GM03348 (cell line): ENCODE measurements around the gene ROBO1.

Experiments used
- DNase-seq: peaks from one replicate; pipeline ENCODE4 v3.0.0; 2012; ENCODE audit warnings: low spot score

The ROBO1 gene

DNA sequence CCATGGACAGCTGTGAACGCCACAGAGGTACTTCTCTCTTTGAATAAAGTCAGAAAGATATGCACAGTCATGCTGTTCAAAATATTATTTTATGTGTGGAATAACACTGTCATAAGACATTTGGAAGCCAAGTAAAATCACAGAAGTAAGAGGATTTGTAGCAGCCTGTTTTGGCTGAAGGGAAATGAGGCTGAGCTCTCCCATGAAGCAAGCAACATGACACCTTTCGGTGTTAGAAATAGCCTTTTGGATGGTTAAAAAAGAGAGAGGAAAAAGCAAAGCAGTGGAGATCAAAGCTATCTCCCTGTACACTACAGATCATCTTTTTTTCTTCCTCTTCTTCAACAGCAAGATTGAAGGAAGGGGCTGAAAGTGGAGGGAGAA, 755.3 kb downstream of the ROBO1 start:
- DNase-seq: no peak

GRCh38 chr3:79011821-79012529, 755.8 kb downstream of the ROBO1 start:
- no peak for DNase-seq

DNA sequence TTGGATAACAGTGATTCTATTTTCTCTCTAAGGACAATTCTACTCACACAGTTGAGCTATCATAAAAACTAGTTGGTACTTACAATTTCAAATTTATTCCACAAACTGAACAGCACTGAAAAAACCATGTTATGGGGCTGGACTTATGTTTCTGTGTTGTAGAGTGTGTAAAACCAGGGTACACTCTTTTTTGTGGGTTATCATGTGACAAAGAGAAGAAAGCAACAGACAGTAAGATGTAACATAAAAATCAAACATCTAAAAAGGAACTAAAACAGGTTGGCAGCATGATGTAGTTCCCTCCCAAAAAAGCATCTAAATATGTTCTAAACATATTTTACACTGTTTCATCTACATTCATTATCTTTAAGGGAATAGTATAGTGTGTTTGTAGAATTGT, 757.9 kb downstream of the ROBO1 start:
- DNase-seq: no peak

- no peak for DNase-seq
Observed at GRCh38 chr3:79006077-79006476, 761.7 kb downstream of the ROBO1 start.

DNA sequence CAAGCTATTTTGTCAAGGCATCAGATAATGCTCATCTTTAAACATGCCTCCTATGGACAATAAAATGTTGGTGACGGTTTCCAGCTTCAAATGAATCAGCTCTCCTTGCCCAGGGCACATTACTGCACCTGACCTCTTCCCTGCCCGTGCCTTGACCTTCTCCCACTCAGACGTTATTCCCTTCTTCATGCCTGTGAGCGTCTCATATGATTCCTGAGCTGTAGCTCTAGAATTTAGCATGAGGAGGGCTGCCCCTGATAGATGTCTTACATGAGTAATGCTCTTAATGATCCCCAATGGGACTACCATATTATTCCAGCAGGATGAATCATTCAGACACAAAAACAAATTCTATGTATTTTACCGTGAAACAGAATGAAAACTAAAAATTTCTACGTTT, 762.7 kb downstream of the ROBO1 start:
- no peak for DNase-seq

DNA sequence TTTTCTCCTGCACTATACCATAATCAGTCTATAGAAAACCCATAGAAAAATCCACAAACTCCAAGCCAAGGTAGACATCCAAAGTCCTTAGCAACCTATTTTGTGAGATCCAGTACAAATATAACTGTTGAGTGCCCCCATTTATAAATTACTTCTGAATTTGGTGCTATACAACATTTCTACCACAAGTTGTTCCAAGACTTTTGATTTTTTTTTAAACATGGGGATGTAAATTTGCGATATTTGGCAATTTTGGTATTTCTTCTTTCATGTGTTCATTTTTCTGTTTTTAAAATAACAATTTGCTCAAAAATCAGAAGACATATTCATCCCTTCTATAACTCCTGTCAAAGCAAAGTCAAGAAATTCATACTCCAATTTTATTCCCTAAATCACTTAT, 763.8 kb downstream of the ROBO1 start:
- DNase-seq: no peak

DNA sequence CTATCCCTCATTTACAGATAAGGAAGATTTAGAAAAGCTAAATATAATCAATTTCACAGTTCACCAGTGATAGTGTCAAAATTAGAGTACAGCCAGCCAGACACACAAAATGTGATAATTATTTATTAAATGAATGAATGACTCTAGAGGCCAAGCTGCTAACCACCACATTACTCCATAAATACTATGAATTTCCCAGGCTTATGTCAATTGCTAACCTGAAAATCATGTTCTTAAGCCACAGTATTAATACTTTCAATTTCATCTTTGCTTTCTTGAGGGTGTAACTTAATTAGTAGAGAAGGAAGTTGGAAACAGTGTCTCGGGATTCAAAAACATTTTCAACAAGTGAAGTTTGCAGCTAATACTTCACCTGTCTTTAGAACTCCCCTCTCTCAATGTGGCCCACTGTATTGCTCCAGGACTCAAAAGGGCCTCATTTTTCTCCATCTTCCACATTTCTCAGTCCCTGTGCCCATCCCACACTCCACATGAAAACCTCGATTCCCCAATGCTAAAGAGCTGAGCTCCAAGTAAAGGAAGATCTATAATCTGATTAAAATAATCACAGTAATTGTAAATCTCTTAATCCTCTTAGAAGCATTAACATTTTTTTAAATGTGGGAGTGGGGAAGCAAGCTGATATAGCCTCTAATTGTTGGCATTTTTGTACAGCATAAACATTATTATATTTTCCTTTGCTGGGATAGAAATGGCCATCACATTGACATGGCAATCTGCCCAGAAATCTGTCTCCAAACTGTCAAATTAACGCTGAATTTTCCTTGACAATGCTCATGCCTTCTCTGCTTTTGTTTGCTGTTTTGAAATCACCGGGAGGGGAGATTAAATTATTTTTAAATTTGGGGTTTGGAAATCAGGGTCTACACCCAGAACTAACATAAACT, 765.1 kb downstream of the ROBO1 start:
- DNase-seq: no peak

DNA sequence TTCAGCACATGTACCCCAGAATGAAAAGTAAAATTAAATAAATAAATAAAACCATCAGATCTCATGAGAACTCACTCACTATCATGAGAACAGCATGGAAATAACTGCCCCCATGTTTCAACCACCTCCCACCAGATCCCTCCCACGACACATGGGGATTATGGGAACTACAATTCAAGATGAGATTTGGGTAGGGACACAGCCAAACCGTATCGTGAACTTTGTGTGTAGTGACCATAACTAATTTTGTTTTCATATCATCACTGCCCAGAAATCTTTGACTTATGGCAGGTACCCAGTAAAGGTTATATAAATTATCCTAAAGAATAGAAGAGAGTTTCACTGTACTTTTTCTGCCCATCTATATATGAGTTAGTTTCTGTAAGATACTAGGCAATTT, 766.5 kb downstream of the ROBO1 start:
- DNase-seq: no peak

- DNase-seq: no peak
Observed at GRCh38 chr3:78999139-78999538, 768.7 kb downstream of the ROBO1 start.

GRCh38 chr3:78995087-78995486, 772.7 kb downstream of the ROBO1 start:
- DNase-seq: no peak

DNA sequence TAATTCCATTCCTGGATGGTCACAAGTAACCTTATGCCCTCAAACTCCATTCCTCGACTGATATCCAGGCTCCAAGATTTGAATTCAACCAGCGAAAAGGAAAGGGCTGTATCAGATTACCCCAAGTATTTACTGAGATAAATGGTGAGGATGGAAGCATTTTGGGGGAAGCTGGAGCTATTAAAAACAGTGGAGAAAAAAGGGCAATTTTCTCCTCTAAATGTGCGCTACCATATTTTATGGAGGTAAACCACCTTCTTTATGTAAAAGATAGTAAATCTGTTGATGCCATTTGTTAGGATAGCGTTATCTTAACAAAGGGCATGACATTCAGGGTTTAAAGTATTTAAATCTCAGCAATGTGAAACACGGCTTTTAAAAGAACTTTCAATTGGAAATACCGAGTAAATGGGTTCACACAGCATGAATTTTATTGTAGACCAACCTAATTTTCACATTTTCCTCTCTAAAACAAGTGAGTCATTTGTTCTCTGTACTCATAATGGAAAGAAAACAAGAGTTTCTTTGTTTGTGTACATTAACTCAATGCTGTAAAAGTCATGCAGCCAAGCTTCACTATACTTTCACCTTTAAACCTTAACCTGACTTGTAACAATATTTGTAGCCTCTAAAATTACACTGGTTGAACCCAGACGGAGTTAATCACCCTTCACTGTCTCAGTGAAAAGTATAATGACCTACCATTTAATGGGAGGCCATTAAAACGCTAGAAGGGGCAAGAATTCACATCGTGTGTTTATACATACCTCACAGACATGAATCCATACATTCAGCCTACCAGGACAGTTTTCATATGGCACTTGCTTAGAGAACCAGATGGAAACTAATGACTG, 773.4 kb downstream of the ROBO1 start:
- DNase-seq: no peak

DNA sequence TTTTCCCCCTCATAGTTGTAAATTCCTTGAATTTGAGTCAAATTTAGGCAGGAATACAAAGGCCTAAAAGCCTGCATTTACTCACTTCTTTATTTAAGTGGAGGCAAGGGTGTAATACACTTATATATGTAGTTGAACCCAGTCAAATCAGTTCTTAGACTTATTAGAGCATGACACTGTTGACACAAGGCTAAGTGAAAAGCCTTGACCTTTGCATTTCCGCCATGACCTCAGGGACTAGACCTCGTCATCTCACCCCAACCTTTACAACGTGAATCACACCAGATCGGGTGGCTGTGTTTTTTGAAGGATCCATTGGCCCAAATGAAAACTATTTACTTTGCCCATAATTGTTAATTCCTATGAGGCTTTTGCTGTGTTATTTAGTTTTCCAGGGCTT, 774.4 kb downstream of the ROBO1 start:
- no peak for DNase-seq

DNA sequence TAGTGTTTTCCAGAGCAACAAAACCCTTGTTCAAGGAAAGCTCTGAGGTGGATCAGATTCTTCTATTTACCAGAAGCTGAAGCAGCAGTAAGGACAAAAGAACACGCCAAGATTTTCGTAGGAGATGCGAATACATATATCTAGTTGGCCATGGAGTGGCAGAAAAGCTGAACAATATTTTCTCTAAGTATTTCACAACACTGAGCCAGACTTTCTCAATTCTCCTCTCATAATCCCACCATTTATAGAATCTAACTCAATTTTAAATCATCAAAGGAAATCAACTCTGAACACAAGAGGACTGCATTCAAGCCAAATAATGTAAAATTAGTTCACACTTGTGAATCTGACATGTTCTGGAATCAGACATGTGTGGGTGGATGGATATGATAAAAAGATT, 775.0 kb downstream of the ROBO1 start:
- no peak for DNase-seq

DNA sequence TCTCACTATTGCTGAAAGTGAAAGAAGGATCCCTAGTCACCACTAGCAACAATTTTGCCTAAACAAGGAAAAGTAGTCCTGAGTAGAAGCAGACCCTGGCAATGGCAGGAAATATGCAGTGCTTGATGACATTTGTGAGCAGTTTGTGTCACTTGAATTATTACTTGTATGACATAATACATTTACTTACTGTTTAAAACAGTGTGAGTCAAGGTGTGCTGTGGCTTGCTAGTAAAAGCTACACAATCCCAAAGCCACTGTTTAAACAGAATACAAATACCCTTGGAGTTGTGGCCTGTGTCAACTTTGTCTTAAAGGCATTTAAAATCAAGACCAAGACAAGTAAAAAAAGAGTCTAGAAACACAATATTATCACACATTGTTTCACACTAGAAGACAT, 775.4 kb downstream of the ROBO1 start:
- no peak for DNase-seq

GRCh38 chr3:78991656-78992055, 776.1 kb downstream of the ROBO1 start:
- no peak for DNase-seq

GRCh38 chr3:78990156-78990555, 777.6 kb downstream of the ROBO1 start:
- no peak for DNase-seq

- peak; percentile 29 for DNase-seq
Observed at GRCh38 chr3:78988324-78988723, 779.5 kb downstream of the ROBO1 start.

GRCh38 chr3:78986416-78987101, 781.2 kb downstream of the ROBO1 start:
- DNase-seq: no peak

GRCh38 chr3:78985981-78986380, 781.8 kb downstream of the ROBO1 start:
- no peak for DNase-seq

DNA sequence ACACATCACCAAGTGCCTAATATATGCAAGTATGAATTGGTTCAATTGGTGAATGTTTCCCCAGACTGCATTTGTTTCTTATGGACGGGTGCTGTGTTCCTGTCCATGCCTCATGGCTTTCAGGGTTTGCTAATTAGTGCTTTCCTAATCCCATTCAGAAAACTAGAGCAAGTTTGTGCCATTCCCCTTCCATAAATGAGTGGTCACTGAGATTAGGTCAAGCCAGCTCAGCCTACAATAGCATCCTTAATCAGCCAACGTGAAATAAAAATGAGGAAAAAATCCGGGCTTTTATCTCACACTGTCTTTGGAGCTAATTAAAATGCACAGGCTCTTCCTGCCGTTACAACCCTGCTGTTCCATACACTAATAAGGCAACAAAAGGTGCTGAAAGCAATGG, 788.8 kb downstream of the ROBO1 start:
- no peak for DNase-seq

- peak; percentile 27 for DNase-seq
Observed at GRCh38 chr3:78978037-78978436, 789.8 kb downstream of the ROBO1 start.

- DNase-seq: peak; percentile 9
Observed at GRCh38 chr3:78977073-78977472, 790.7 kb downstream of the ROBO1 start.
